Activated T-helper 1 cell treated with anti-CD3 and anti-CD28 coated beads, Interleukin-12 subunit alpha, Interleukin-12 subunit beta, Interleukin-2, Interleukin-4 antibody, amounts not matched to agents 30 ng/mL and 10 ng/mL and 1 ng/mL, durations not matched to agents 14 hours and 24 hours and 36 hours (primary cell): ENCODE measurements around the gene TGDS. TPM values are rescaled to one million over a fixed set of nuclear protein-coding genes. Genes with fewer than 3 reads are reported as not detected.
"Not testable (repeated sequence)": the region's sequence is repeated elsewhere in the genome, so short reads cannot be mapped to it uniquely, and the experiment has no call there.

Experiments used
- DNase-seq: peaks from one replicate; pipeline ENCODE4 v3.0.0; 2021; ENCODE audit warnings: low spot score
- H3K27ac Mint-ChIP-seq: one replicate; pipeline ENCODE4 v1.8.0; 2021; ENCODE audit warnings: mild to moderate bottlenecking, mixed read lengths
- H3K27me3 Mint-ChIP-seq: one replicate; pipeline ENCODE4 v1.8.0; 2022; ENCODE audit warnings: mild to moderate bottlenecking, moderate library complexity, mixed read lengths; ENCODE audit not compliant: insufficient read depth
- H3K36me3 Mint-ChIP-seq: one replicate; pipeline ENCODE4 v1.8.0; 2021; ENCODE audit warnings: low read depth, mixed read lengths
- H3K4me1 Mint-ChIP-seq: one replicate; pipeline ENCODE4 v1.8.0; 2021; ENCODE audit warnings: low read depth, mixed read lengths
- H3K4me3 Mint-ChIP-seq: one replicate; pipeline ENCODE4 v1.8.0; 2021; ENCODE audit warnings: mild to moderate bottlenecking, moderate library complexity, mixed read lengths
- H3K9me3 Mint-ChIP-seq: one replicate; pipeline ENCODE4 v1.8.0; 2021; ENCODE audit warnings: mixed read lengths
- intact Hi-C: fragments of 100-400 bp; cut with micrococcal nuclease; formaldehyde crosslinking; loops from one replicate; pipeline ENCODE4 v1.15.1; 2024
- total RNA-seq: library from RNA; stranded (reverse); gene quantifications from 2 replicates; pipeline ENCODE4 v1.2.3, GENCODE V29; 2022

The TGDS gene
- total RNA-seq, 1 donor from 2014 or later = 29.7 TPM

GRCh38 chr13:94542917-94543316 lies 53.0 kb downstream of the TGDS start:
- Mint-ChIP-seq H3K27ac (no peak overlapping the region), H3K4me1 (peaks cover 1% of the 10 kb centered on the region), H3K4me3 (no peak overlapping the region), H3K36me3 (peaks cover 6% of the 10 kb centered on the region), H3K27me3 (peaks cover 10% of the 10 kb centered on the region), H3K9me3 (peaks cover 5% of the 10 kb centered on the region)
- DNase-seq = no peak
- intact Hi-C loops = no loop called here

DNA sequence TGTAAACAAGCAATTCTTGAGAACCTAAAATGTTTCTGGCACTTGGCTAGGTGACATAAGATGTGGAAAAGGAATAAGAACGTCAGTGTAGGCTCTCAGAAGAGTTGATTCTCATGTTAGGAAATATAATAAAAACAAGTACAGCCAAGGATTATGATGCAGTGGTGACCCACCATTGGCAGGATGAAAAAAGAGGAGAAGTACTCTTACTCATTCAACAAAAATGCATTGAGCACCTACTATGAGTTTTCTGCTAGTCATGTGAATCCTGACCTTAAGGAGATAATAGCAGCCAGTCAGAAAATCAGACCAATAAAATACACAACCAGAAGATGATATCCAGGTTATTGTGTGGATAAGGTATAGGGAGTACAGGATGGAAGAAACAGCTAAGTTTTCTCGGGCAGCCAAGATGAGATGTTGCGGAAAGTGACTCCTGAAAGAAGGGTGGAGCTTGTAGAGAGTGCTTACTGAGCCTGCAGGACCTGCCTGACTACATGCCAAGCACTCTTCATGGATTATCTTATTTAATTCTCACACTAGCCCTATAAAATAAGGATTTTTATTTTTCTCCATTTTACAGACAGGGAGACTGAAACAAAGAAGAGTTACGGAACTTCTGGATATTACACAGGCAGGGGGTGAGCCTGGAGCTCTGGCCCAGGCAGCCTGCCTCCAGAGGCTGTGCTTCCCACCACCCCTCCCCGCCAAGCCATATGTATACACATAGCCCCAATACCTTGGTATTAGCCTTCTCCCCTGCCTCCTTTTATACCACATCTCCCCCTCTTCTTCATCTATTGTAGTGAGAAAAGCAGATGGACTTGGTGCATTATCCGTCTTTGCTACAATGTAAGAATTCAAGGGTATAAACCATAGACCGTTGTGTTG lies 58.0 kb downstream of the TGDS start:
- peaks cover 13% of the 10 kb centered on the region for H3K4me1 Mint-ChIP-seq
- H3K27ac Mint-ChIP-seq = no peak overlapping the region
- no peaks in the 10 kb centered on the region for H3K9me3 Mint-ChIP-seq
- no peaks in the 10 kb centered on the region for H3K36me3 Mint-ChIP-seq
- intact Hi-C loops = no loop called here
- H3K4me3 Mint-ChIP-seq = no peak overlapping the region
- H3K27me3 Mint-ChIP-seq = peaks cover 15% of the 10 kb centered on the region
- DNase-seq = no peak

GRCh38 chr13:94535775-94536174 lies 60.2 kb downstream of the TGDS start:
- no peaks in the 10 kb centered on the region for H3K36me3 Mint-ChIP-seq
- H3K9me3 Mint-ChIP-seq = no peaks in the 10 kb centered on the region
- H3K27ac Mint-ChIP-seq = no peak overlapping the region
- intact Hi-C loops = no loop called here
- H3K4me3 Mint-ChIP-seq = no peak overlapping the region
- peaks cover 13% of the 10 kb centered on the region for H3K4me1 Mint-ChIP-seq
- H3K27me3 Mint-ChIP-seq = peaks cover 14% of the 10 kb centered on the region
- no peak for DNase-seq

DNA sequence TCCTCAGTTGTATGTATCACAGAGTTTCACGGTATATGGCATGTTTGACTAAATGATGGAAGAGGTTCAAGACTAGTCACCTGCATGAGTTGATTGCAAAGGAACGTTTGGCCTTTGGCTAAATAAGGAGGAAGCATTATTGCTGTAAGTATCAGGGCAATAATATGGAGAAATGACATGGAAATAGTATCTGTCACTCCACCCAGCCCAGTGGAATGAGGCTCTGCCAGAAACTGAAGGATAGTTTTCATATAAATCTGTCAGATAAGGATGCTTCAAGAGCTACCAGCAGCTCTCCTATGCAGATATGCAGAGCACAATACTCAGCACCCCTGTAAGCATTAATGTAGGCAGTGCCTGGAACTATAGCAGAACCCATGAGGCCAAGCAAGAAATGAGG lies 60.7 kb downstream of the TGDS start:
- Mint-ChIP-seq H3K36me3 (no peaks in the 10 kb centered on the region), H3K9me3 (no peaks in the 10 kb centered on the region), H3K4me1 (peaks cover 13% of the 10 kb centered on the region), H3K4me3 (no peak overlapping the region), H3K27ac (no peak overlapping the region), H3K27me3 (peaks cover 14% of the 10 kb centered on the region)
- DNase-seq = no peak
- intact Hi-C loops = no loop called here

- Mint-ChIP-seq H3K27ac (no peak overlapping the region), H3K4me1 (peaks cover 13% of the 10 kb centered on the region), H3K27me3 (peaks cover 10% of the 10 kb centered on the region), H3K36me3 (no peaks in the 10 kb centered on the region), H3K4me3 (no peak overlapping the region), H3K9me3 (peaks cover 4% of the 10 kb centered on the region)
- intact Hi-C loops = no loop called here
- no peak for DNase-seq
Observed at GRCh38 chr13:94534166-94534565, 61.8 kb downstream of the TGDS start.

GRCh38 chr13:94532278-94532677 lies 63.7 kb downstream of the TGDS start:
- H3K27me3 Mint-ChIP-seq, DNase-seq, intact Hi-C loops, H3K27ac Mint-ChIP-seq, H3K4me3 Mint-ChIP-seq, H3K9me3 Mint-ChIP-seq, H3K36me3 Mint-ChIP-seq: not testable (repeated sequence)
- peaks cover 13% of the 10 kb centered on the region for H3K4me1 Mint-ChIP-seq

DNA sequence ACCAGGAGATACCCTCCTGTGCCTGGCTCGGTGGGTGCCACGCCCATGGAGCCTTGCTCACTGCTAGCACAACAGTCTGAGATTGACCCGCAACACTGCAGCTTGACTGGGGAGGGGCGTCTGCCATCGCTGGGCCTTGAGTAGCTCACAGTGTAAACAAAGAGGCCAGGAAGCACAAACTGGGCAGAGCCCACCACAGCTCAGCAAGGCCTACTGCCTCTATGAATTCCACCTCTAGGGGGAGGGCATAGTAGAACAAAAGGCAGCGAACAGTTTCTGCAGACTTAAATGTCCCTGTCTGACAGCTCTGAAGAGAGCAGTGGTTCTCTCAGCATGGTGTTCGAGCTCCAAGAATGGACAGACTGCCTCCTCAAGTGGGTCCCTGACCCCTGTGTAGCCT lies 69.0 kb downstream of the TGDS start:
- DNase-seq, intact Hi-C loops, H3K27ac Mint-ChIP-seq, H3K36me3 Mint-ChIP-seq, H3K4me1 Mint-ChIP-seq, H3K4me3 Mint-ChIP-seq, H3K9me3 Mint-ChIP-seq, H3K27me3 Mint-ChIP-seq: not testable (repeated sequence)

- Mint-ChIP-seq H3K4me1 (no peaks in the 10 kb centered on the region), H3K9me3 (peaks cover 5% of the 10 kb centered on the region), H3K4me3 (no peak overlapping the region), H3K36me3 (no peaks in the 10 kb centered on the region), H3K27me3 (no peaks in the 10 kb centered on the region), H3K27ac (no peak overlapping the region)
- intact Hi-C loops = no loop called here
- no peak for DNase-seq
Observed at GRCh38 chr13:94525781-94526180, 70.2 kb downstream of the TGDS start.

DNA sequence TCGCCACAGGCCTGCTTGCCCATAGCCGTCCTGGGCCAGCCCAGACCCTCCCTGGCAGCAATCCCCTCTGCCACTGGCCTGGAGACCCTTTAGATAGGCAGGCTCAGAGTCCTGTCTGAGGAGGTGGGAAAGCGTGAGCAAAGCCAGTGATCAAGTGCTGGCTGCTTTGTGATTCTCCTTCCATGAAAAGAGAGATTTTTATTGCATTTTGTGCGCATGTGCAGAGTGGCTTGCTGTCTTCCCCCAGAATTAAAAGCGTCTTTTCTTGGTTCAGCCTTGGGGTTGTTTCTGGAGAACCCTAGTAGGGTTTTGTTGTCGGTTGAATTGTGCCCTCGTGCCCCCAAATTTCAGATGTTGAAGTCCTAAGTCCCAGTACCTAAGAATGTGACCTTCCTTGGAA lies 71.5 kb downstream of the TGDS start:
- Mint-ChIP-seq H3K4me3 (no peak overlapping the region), H3K9me3 (peaks cover 3% of the 10 kb centered on the region), H3K4me1 (no peaks in the 10 kb centered on the region), H3K36me3 (no peaks in the 10 kb centered on the region), H3K27ac (no peak overlapping the region), H3K27me3 (no peaks in the 10 kb centered on the region)
- intact Hi-C loops = no loop called here
- DNase-seq = no peak

Other genes starting within 250 kb of the TGDS start
- not detected in 2 replicates for gene DCT, start 116.5 kb downstream of the TGDS start, total RNA-seq
- gene GPR180, start 5.7 kb upstream of the TGDS start, total RNA-seq = 9.6 and 11.1 TPM in 2 replicates
- gene SOX21, start 116.4 kb upstream of the TGDS start, total RNA-seq = not detected in 2 replicates